ENCODE results near the gene TBC1D14. TPM values are rescaled to one million over a fixed set of nuclear protein-coding genes. Genes with fewer than 3 reads are reported as not detected.
A peak's percentile ranks its signal among the peaks of the same experiment; 100 is the strongest.

Gene TBC1D14
- total RNA-seq, 1 donor from 2014 or later = 29.3 TPM

DNA sequence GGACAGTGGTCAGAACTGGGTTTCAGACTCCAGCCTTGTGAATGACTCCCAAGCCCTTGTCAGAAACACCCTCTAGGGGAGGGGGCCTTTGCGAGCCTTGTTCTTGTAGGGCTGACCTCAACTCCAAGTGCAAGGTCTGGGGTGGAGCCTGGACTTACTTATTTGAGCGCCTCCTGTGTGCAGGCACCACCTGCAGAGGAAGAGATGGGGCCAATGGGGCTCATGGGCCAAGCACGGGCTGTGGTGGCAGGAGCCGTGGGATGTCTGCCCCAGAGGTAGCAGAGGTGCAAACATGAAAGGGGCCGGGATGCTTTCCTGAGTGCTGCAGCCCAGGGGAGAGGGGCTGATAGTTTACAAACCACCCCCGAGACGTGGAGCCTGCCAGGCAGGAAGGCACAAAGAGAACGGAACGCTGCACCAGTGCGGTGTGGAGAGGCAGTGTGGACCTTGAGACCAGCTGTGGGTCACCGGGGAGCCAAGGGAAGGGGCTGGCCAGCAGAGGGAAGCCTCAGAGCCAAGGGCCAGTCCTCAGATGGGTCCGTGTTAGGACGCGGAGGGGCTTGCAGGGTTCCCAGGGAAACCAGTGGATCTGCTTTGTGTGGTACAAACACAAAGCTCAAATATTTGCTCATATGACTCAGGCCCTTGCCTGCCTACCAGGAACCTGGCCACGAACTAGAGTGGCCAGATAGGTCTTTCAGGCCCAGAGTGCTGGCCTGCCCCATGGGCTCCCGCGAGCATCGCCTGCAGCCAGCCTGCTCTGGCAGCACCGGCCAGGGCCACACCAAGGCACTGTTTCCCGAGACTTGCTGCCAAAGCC, 124.8 kb downstream of the TBC1D14 start:
- ATAC-seq (peak; percentile 89), DNase-seq (ENCODE audit: low spot score) (peak; percentile 82)

DNA sequence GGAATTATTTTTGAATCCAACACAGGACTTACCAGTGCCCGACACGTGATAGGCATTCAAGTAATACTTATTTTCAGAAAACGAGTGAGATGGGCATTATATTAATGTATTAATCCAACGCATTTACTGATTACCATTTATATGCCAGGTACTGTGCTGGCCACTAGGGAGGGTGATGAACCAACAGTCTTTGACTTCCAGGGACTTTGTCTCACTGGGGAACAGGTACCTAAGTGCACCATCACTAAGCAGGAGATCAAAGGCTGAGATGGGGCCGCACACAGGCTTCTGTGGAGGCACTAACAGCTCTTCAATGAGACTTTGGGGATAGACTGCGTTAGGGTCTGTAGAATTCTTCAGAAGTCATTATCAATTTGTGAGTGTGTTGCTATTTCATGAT, 127.8 kb downstream of the TBC1D14 start:
- ATAC-seq = peak; percentile 33
- no peak for DNase-seq (ENCODE audit: low spot score)

DNA sequence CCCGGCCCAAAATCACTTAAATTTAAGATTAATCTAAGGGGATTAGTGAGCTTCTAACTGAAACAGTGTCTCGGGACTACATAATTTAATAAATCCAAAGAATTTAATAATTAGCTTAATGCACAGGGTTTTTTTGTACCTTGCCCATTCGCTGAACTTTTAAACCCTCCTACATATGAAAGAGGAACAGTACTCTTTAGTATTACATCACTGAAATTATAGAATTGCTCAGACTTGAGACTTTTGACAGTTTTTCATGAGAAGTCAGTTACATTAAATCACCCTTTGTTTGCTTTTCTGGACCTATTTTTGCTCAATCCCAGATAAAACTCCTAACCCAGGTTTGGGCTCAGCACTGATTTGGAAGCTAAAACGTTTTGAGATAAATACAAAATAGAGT, 131.1 kb downstream of the TBC1D14 start:
- ATAC-seq (no peak), DNase-seq (ENCODE audit: low spot score) (no peak)

DNA sequence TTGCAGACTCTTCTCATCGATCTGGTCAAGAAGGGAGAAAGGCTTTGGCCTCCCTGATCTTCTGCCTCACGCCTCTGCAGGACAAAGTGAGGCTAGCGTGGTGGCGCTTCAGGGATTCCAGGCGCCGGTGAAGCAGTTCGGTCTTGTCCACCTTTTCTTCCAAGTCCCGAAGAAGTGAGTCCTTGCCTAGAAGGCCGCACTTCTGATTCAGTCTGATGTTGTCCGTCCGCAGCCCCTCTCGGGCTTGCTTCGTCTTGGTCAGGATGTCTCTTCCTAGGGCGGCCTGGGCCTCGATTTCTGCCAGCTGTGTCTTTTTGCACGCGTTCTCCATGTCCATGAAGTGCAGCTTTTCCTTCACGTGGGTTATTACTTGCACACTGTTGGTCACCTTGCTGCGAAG, 131.6 kb downstream of the TBC1D14 start:
- ATAC-seq = no peak
- no peak for DNase-seq (ENCODE audit: low spot score)

DNA sequence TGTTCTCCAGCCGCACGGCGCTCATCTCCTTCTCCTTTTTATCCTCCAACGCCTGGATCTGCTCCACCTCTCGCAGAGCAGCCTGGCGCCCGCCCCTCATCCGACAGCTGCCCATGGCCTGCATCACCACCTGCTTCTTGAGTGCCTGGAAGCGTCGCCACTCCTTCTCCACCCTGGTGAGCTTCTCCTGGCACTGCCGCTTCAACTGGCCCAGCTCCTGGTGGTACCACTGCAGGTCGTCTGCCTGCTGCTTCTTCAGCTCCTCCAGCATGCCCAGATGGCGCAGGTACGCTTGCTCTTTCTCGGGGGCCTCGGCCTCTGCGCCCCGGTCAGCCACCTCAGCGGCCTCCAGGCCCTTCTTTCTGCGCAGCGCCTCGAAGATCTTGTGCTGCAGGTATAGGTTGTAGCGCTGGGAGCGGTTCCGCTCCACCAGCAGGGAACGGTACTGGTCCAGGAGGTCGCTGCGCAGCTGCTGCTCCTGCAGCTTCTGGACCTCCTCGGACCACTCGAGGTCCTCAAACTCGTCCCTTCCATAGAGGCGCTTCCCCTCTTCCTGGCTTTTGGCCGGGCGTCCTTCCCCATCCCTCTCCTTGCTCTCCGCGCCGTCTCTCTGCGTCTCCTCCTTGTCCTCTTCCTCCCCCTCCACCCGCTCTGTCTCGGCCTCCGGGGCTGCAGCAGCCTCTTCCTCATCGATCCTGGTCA, 132.3 kb downstream of the TBC1D14 start:
- no peak for ATAC-seq
- no peak for DNase-seq (ENCODE audit: low spot score)

DNA sequence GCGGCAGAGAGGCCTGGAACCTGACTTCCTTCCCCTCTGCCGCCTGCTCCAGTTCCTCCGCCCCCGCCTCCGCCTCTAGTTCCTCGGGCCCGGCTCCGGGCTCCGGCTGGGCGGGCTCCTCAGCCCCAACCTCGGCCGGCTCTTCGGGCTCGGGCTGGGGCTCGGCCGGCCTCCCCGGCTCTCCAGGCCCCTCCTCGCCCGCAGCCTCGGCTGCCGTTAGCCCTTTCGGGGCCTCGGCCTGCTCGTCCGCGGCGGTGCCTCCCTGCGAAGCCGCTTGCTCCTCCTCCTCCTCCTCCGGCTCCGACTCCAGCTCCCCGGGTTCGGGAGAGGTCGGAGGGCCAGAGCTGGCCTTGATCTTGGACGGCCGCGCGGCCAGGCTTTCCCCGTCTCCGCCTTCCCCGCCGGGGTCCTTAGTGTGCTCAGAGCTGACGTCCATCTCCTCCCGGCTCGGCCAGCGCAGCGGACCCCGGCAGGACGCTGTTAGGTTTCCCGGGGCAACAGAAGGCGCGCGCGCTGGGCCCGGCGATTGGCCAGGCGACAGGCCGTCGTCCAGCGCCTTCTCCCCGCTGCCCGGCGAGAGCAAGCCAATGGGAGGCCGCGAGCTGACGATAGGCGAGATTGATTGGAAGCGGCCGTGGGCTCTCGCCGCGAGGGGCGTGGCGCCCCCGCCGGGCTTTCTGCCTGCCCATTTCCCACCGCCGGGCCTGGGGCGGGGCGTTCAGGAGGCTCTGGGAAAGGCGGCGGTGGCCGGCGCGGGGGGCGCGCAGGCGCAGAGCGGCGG, 133.1 kb downstream of the TBC1D14 start:
- DNase-seq (ENCODE audit: low spot score) (peak; percentile 98), ATAC-seq (peak; percentile 88)

DNA sequence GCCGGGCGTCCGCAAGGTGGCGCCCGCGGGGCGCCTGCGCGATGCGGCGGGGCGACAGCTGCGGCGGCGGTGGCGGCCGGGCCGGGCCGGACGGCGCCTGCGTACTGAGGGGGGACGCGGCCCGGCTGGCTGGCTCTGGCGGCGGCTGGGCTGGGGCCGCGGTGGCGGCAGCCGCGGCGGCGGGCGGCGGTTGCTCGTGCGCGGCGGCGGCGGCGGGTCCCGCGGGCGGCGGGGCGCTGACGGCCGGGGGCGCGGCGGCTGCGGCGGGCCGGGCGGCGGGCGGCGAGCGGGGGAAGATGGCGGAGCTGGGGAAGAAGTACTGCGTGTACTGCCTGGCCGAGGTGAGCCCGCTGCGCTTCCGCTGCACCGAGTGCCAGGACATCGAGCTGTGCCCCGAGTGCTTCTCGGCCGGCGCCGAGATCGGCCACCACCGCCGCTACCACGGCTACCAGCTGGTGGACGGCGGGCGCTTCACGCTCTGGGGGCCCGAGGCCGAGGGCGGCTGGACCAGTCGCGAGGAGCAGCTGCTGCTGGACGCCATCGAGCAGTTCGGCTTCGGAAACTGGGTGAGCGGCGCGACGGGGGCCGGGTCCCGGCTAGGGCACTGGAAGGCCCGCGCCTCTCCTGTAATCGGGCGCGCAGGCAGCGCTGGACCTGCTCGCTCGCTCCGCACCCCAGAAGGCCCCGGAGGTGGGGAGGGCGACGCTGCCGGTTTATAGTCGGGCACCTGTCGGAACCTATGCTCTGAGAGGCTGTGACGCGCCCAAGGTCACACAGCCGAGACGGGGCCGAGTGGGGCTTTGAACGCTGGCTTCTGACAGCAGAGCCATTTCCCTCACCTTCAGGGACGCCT, 133.9 kb downstream of the TBC1D14 start, which contains the start of gene TADA2B:
Gene TADA2B, plus strand, starts transcription at position 89 of the 853 bp plus-strand sequence. Its CDS starts 208 bp downstream, at position 297.
- ATAC-seq (peak; percentile 6), DNase-seq (ENCODE audit: low spot score) (peak; percentile 64)

DNA sequence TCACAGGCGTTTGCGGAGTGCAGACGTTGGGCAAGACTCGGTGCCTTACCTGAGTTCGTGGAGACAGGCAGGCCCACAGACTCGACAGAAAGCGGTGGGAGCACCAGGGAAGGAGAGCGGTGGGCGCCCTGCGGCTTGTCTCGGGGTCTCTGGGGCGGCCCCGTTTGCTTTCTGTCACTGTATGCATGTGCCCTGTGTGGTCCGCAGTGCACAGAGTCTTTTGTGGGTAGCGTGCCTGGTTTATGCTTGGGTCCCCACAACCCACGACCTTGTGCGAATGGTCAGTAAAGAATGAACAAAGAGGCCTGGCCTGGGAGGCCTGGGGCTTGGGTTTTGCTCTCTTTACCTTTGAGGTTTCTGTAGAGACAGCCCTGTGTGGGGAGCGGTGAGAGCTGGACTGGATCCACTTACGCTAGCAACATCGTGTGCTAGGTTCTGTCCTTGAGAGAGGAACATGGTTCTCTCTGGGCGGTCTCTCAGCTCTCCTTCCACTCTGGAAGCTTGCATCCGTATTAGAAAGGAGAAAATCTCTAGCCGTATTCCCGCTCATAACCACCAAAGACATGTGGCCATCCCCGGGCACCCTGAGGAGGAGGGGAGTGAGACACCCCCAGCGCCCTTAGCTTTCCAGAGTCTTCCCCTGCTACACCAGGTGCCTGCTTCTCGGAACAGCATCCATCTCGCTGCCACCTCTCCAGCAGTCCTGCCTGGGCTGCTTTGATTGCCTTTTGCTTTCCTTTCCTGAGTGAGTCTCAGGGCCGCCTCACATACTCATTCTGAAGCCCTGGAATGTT, 134.7 kb downstream of the TBC1D14 start:
- no peak for DNase-seq (ENCODE audit: low spot score)
- ATAC-seq = peak; percentile 26

DNA sequence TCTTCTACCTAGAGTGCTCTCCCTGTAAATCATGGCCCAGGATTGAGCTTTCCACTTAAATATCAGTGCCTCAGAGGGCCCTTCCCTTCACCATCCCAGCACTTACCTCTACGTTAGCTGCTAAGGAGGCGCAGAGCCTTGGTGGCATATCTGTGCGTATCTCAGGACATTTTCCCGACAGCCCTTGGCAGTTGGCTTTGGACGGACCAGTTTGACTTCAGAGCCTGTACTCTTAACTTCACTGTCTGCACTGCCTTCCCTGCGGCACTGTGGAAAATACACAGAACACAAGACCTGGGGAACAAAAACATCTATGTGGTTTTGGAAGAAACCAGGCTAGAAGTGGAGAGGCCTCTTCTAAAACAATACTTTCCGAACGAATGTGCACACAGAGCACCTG, 135.9 kb downstream of the TBC1D14 start:
- DNase-seq (ENCODE audit: low spot score) (no peak), ATAC-seq (no peak)

DNA sequence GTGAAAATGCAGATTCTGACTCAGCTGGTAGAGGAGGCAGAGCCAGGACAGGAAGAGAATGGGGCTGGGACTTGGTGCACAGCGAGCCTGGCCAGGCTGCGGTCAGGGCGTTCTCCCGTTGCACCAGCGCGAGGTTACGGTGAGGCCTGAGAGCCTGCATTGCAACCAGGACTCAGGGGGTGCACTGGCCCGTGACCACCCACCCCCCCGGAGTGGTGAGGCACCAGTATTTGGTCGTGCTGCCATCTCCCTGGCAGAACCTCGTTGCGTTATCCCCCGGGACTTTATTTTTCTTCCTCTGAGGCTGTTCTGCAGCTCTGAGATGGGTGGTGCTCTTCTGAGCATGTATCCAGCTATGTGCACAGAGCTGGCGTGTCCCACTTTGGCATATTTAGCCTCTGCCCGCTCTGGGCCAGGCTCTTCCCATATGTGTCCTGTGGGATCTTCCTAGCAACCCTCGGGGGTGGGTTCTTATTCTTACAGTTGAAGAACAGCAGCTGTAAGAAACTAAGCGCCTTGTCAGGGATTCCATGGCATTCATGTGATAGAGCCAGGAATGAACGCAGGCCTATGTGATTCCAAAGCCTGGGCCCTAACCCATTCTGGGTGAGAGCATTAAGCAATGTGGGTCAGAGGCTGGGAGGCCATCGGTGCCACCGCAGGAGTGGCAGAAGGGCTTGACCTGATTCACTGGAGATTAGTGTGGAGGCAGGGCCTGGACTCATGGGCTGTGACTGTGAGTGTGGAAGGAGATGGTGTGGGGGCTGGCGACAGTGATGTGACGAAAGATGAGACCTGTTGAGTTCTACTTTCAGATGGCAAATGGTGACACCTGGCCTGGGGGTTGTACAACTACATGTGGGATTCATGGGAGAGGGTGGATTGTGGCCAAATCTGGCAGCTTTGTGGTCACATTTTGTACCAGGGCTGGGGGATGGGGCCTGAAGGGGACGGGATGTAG, 136.6 kb downstream of the TBC1D14 start:
- peak; percentile 19 for ATAC-seq

DNA sequence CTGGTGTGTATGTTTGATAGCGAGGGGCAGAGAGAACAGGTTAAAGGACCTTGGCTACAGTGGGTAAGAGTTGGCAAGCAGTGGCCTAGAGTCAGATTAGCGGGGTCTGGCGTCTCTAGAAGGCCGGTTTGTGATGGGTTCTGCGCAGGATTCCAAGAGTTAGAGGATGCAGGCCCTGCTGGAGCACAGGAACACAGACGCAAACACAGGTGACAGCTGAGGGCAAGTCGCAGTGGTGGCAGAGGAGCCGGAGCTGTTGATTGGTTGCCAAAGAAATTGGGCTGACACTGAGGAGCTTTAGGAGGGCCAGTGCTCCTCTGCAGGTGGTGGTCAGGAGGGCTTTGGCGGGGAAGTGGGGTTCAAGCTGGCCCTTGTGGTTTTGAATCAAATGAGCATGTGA, 137.3 kb downstream of the TBC1D14 start:
- no peak for ATAC-seq
- no peak for DNase-seq (ENCODE audit: low spot score)

More for the DNA sequence above, 136.6 kb downstream of the TBC1D14 start:
- DNase-seq (ENCODE audit: low spot score) = peak; percentile 66

DNA sequence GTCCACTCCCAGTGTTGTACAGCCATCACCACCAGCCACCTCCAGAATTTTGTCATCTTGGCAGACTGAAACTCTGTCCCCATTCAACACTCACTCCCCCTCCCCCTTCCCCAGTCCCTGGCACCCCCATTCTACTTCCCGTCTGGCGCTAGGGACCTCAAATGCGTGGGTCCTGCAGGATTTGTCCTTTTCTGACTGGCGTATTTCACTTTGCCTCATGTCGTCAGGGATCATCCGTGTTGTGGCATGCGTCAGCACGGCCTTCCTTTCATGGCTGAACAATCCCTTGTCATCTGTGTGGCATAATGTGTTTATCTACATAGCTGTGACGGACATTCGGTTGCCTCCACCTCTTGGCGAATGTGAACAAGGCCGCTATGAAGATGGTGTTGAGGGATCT, 139.0 kb downstream of the TBC1D14 start:
- ATAC-seq (no peak), DNase-seq (ENCODE audit: low spot score) (no peak)

DNA sequence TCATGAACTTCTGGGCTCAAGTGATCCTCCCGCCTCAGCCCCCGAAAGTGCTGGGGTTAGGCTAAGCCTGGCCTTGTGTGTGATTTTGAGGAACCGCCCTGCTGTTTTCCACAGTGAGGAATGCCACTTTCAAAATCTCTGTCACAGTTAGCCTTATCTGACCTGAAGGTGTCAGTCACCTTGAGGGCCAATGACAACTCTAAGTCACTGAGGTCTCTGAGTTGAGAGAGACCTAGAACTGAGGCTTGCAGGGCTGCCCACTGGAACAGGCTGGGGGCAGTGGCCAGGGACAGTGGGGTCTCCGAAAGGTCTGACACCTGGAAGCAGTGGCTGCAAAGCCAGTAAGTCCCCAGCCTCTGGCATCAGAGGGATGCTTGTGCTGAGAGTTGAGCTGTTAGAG, 139.7 kb downstream of the TBC1D14 start:
- DNase-seq (ENCODE audit: low spot score) = no peak
- no peak for ATAC-seq

DNA sequence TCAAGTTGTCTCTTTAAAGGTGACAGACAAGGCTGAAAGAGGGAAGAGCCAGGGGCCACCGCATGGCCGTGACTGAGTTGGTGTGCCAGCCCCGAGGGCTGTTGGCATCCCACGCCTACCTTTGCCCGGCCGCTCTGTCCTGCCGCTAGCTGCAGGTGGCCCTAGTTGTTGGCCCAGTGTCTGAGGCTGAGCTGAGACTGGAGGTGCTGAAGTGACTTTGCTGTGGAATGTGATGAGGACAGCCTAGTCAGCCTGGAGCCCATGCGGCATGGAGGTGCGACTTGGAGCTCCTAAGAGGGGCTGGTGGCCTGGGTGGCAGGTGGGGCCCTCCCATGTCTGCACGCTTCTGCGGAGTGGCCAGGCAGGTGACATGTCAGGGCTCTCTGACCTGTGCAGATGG, 140.1 kb downstream of the TBC1D14 start:
- peak; percentile 51 for ATAC-seq
- no peak for DNase-seq (ENCODE audit: low spot score)

DNA sequence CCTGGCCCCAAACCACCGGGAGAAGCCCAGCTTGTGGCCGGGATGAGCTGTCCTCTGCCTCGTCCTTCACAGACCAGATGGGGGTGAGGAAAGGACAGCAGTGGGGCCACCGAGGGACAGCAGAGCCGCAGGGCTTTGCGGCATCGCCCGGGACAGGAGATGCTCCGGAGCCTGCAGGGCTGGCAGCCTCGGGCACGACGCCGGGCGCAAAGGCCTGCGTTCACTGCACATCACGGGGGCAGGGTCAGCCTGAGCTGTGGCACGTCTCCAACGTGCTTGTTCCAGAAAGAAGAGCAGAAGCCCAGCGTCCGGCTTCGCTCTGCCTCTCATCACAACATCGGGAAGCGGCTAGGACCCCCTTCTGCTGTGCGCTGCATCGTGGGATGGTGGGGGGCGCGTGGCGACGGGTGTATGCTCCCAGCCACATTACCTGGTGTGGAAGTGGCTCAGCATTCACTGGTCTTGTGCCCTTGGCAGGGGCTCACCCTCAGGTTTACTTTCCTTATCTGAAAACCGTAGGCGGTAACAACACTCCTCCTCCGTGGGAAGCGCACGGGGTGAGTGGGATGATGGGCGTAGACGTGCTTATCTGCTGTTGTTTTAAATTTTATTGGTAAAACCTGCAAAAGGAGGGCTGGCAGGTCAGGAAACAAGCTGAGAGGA, 141.0 kb downstream of the TBC1D14 start:
- ATAC-seq = peak; percentile 82
- peak; percentile 79 for DNase-seq (ENCODE audit: low spot score)

DNA sequence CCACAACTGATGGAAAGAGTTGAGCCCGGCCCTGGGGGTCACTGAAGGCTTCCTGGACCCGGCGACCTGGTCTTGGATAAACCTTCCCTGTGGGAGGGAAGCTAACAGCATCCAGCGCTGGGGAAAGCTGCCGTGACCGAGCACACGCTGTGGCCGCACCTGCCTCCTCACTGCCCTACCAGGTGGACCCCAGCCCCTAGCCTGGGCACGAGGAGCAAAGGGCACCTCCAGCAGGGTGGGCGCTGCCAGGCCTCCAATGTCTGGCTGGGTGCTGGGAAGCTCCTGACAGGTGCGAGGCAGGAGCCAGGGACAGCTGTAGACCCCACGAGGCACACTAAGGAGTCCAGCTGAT, 141.5 kb downstream of the TBC1D14 start:
- DNase-seq (ENCODE audit: low spot score) (no peak), ATAC-seq (no peak)

DNA sequence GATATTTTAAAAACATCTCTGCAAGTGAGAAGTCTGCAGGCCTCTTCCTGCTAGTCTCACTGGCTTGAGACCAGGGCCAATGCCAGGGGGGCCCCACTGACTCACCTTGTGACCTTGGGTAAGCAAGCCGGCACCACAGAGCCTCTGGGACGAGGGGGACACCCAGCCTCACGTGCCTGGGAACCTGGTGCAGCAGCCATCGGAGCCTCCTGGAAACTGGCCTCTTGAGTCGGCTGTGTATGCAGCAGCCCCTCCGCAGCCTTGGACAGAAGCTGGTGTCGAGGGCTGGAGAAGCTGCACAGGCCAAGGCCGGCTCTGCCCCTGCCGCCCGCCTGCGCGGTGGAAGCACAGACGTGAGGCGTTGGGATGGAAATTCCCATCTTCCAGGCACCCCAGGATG, 142.3 kb downstream of the TBC1D14 start:
- DNase-seq (ENCODE audit: low spot score) (no peak), ATAC-seq (no peak)

DNA sequence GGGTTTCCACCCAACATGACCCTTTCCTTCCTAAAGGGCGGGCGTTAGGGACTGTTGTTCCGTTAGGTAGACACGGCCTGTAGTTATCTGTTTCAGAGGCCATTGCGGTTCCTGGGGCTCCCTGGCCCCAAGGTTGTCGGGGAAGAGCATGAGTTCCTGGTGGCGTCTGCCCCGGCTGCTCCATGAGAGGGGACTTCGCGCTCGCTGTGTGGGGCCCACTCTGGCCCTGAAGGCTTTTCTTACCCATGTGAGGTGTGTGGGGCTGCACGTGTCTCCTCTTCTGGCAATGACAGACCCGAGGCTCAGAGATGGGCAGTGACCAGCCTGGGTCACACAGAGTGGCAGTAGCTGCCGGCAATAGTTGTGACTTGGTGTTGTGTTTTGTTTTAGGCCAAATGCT, 142.7 kb downstream of the TBC1D14 start:
- no peak for ATAC-seq
- no peak for DNase-seq (ENCODE audit: low spot score)

Data from left lobe of liver (tissue), 2 donors.